Lung (tissue), 12 donors: ENCODE measurements around the gene DCHS2. TPM values are rescaled to one million over a fixed set of nuclear protein-coding genes. Genes with fewer than 3 reads are reported as not detected.

Source experiments
- ATAC-seq: fragments of 200-7000 bp; cut with Tn5 transposase; one replicate; pipeline ENCODE4 v1.9.1; 2020; ENCODE audit warnings: moderate number of reproducible peaks; ENCODE audit not compliant: insufficient read depth, low FRiP score
- DNase-seq, 3 donors: peaks; one replicate each; pipeline ENCODE4 v3.0.0-alpha.2; 2013 to 2017
- H3K27ac ChIP-seq, 2 donors: one replicate each; pipeline ENCODE4 v1.5.1; 2013; ENCODE audit warnings: mild to moderate bottlenecking in 2 of 2, moderate library complexity in 2 of 2, control low read depth in 1 of 2, inconsistent platforms in 1 of 2, low read depth in 1 of 2, low read length in 1 of 2
- H3K27me3 ChIP-seq, 3 donors: one replicate each; pipeline ENCODE4 v1.5.1; 2013; ENCODE audit warnings: low read length in 2 of 3; ENCODE audit not compliant: control insufficient read depth in 3 of 3, insufficient read depth in 3 of 3
- H3K36me3 ChIP-seq, 4 donors: one replicate each; pipeline ENCODE4 v1.5.1; 2013; ENCODE audit warnings: low read length in 4 of 4, mild to moderate bottlenecking in 1 of 4, moderate library complexity in 1 of 4; ENCODE audit not compliant: control insufficient read depth in 4 of 4, insufficient read depth in 4 of 4
- H3K4me1 ChIP-seq, 5 donors: one replicate each; pipeline ENCODE4 v1.5.1; 2013; ENCODE audit warnings: low read length in 5 of 5, mild to moderate bottlenecking in 2 of 5, moderate library complexity in 1 of 5; ENCODE audit not compliant: control insufficient read depth in 5 of 5, insufficient read depth in 5 of 5
- H3K4me3 ChIP-seq: one replicate; pipeline ENCODE4 v1.5.1; 2013; ENCODE audit warnings: mild to moderate bottlenecking, control low read depth, moderate library complexity
- H3K9ac ChIP-seq, 2 donors: one replicate each; pipeline ENCODE4 v1.5.1; 2013; ENCODE audit warnings: low read length in 2 of 2, control low read depth in 1 of 2; ENCODE audit not compliant: insufficient read depth in 1 of 2
- H3K9me3 ChIP-seq, 4 donors: one replicate each; pipeline ENCODE4 v1.5.1; 2013; ENCODE audit warnings: low read length in 3 of 4, mild to moderate bottlenecking in 1 of 4, moderate library complexity in 1 of 4; ENCODE audit not compliant: control insufficient read depth in 4 of 4, insufficient read depth in 3 of 4
- WGBS, 2 donors: extraction: QIAGEN DNeasy Blood & Tissue Kit; methylation state at CpG; one replicate each; pipeline ENCODE4 v1.1.7; 2013; 5-methylcytosine and 5-hydroxymethylcytosine counted together
- polyA plus RNA-seq, 2 donors: library from polyadenylated mRNA; stranded (reverse); fragments of 200-250 nt; gene quantifications; one replicate each; pipeline ENCODE4 v1.2.1, GENCODE V29; 2013
- total RNA-seq, 2 donors: library from RNA; depleted of rRNA in 1 of 2; stranded (reverse); fragments of >200 nt in 1 of 2; gene quantifications; one replicate each; pipeline ENCODE4 v1.2.1, GENCODE V29; 2014 to 2021
- TF ChIP-seq, protein P1 (sequence below): IDR thresholded peaks from 2 replicates; pipeline ENCODE4 v1.5.1; 2012; ENCODE audit warnings: mild to moderate bottlenecking; ENCODE audit errors: control extremely low read depth, extremely low read depth
- donor health status: control.
- donor health status: control.
- donor health status: Bipolar disorder and iron deficiency.
- donor health status: healthy.
- donor health status: DM: yes; HTN: yes; CAD: no.

The DCHS2 gene
- total and polyA plus RNA-seq, 4 donors, result 0.02 to 13.4 (median 0.53) TPM

DNA sequence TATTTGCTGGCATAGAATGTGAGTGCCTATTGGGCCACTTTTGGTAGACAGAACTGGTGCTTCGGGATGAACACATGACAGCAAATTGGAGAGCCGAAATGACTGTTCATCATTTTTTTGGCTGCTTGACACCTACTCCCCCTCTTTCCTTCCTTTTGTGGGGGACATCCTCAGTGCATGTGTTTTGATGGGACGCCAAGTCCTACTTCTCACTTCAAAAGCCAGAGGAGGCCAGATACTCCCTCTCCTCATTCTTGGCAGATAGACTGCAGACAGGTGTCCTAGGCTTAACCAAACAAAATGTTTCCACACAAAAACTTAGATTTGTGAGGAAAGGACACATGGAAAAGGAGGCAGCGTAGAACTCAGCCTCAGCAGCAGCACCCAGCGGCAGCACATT is 62.4 kb downstream of the DCHS2 start:
- peak; percentile 19 for ATAC-seq
- H3K36me3 ChIP-seq, result no peaks in the 10 kb centered on the region
- no peak overlapping the region for H3K9ac ChIP-seq

DNA sequence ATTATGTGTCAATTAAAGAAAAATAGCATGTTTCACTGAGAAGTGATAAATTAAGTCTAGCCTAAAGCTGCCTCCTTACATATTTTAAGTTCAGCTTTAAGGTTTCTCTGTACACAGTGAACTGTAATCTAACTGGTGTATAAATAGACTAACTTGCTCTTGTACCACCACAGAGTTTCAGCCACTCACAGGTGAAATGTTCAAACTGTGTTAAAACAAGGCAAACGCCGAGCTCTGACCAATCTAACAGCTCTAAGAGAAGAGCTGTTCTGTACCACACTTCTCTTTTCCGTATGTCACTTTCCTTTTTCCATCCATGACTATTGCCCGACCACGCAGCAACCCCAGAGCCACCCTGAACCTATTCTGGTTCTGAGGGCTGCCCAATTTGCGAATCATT is 64.5 kb downstream of the DCHS2 start:
- peaks cover 0 to 6% (median 0%) of the 10 kb centered on the region in 5 donors for H3K4me1 ChIP-seq
- DNase-seq (no peak), ATAC-seq (no peak)
- no peaks in the 10 kb centered on the region for H3K27me3 ChIP-seq
- H3K27ac ChIP-seq, result no peak overlapping the region
- TF ChIP-seq, protein P1, sequence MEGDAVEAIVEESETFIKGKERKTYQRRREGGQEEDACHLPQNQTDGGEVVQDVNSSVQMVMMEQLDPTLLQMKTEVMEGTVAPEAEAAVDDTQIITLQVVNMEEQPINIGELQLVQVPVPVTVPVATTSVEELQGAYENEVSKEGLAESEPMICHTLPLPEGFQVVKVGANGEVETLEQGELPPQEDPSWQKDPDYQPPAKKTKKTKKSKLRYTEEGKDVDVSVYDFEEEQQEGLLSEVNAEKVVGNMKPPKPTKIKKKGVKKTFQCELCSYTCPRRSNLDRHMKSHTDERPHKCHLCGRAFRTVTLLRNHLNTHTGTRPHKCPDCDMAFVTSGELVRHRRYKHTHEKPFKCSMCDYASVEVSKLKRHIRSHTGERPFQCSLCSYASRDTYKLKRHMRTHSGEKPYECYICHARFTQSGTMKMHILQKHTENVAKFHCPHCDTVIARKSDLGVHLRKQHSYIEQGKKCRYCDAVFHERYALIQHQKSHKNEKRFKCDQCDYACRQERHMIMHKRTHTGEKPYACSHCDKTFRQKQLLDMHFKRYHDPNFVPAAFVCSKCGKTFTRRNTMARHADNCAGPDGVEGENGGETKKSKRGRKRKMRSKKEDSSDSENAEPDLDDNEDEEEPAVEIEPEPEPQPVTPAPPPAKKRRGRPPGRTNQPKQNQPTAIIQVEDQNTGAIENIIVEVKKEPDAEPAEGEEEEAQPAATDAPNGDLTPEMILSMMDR, result no peak
- H3K9ac ChIP-seq, result no peak overlapping the region
- H3K9me3 ChIP-seq, result no peaks in the 10 kb centered on the region
- 84 to 86% methylated on average over 6 of the region's 6 CpGs for WGBS, 2 donors
- no peak overlapping the region for H3K4me3 ChIP-seq
- no peaks in the 10 kb centered on the region for H3K36me3 ChIP-seq

More for the DNA sequence above, 62.4 kb downstream of the DCHS2 start:
- Histone ChIP-seq H3K4me3 (no peak overlapping the region), H3K9me3 (peaks cover 0 to 2% (median 0%) of the 10 kb centered on the region in 4 donors), H3K27ac (no peak overlapping the region), H3K4me1 (peaks cover 0 to 6% (median 0%) of the 10 kb centered on the region in 5 donors), H3K27me3 (no peaks in the 10 kb centered on the region)
- TF ChIP-seq, protein P1, result no peak
- WGBS, 2 donors, result 84 to 89% methylated on average over 5 of the region's 5 CpGs
- DNase-seq, result no peak

DNA sequence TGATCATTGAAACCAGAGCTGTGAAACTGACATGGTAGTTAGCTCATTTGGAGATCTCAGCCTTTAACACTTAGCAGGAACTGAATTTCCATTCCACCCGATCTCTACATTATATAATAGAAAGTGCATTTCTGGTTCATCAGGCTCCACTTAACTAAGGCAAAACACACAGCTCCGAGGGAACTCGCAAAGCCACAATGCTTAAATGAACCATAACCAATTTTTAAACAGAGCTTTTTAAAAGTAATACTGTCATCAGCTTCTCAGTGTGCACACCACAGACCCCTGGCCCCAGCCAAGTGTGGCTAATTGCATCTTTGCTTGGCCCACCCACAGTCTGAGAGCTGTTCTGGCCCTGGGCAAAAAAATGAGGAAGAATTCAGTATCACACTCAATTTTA is 66.1 kb downstream of the DCHS2 start:
- 58 to 65% methylated on average over 3 of the region's 3 CpGs for WGBS, 2 donors
- Histone ChIP-seq H3K4me3 (no peak overlapping the region), H3K9me3 (no peaks in the 10 kb centered on the region), H3K9ac (no peak overlapping the region), H3K27me3 (no peaks in the 10 kb centered on the region), H3K36me3 (no peaks in the 10 kb centered on the region), H3K4me1 (peaks cover 0 to 6% (median 0%) of the 10 kb centered on the region in 5 donors), H3K27ac (no peak overlapping the region)
- TF ChIP-seq, protein P1, result no peak
- ATAC-seq, result no peak
- DNase-seq, result peak in 1 of 3 donors; percentile 12

DNA sequence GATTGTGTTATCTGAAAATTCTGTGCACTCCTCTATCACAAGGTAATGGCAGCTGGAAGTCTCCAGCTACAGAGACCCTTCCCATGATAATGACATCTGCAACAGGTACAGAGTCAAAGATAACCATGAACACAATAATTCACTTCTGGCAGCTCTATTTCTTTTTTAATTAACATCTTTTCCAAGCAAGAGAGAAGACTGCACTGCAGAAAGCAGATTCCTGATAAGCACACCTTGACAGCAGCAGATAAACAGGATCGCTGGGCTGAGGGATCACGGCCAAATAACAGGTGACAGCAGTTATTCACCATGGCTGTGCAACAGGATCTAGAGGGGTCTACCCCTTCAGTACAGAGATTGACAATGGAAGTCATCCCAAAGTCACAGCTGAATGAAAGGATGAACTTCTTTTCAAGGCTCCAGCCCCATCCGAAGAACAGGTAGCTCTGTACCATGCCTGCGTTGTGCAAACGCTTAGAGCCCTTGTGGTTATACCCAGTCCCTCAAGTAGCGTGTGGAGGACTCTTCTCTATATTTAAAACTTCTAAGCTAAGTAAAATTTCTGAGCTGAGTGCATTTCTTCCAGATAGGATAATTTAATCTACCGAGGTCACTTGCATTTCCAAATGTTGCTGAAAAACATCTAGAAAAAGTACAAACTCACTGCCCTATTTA is 66.7 kb downstream of the DCHS2 start:
- no peaks in the 10 kb centered on the region for H3K36me3 ChIP-seq
- no peaks in the 10 kb centered on the region for H3K9me3 ChIP-seq
- TF ChIP-seq, protein P1, result no peak
- ATAC-seq (no peak), DNase-seq (peak in 1 of 3 donors; percentile 40)
- no peak overlapping the region for H3K4me3 ChIP-seq
- H3K27ac ChIP-seq, result no peak overlapping the region
- no peak overlapping the region for H3K9ac ChIP-seq
- no peaks in the 10 kb centered on the region for H3K27me3 ChIP-seq
- peaks cover 0 to 6% (median 0%) of the 10 kb centered on the region in 5 donors for H3K4me1 ChIP-seq
- WGBS, 2 donors, result 64 to 84% methylated on average over 7 of the region's 7 CpGs
